Measurements from ENCODE around the gene BAIAP2L2. TPM values are rescaled to one million over a fixed set of nuclear protein-coding genes. Genes with fewer than 3 reads are reported as not detected.
A peak's percentile ranks its signal among the peaks of the same experiment; 100 is the strongest.

The BAIAP2L2 gene
- total RNA-seq, 1 experiment from 2014 or later = 2.3 TPM

- Histone ChIP-seq H3K23ac (ENCODE audit: insufficient read length, low read depth, low read length) (no peak overlapping the region), H3K27ac (ENCODE audit: insufficient read length, low read depth, low read length) (no peak overlapping the region), H3T11ph (ENCODE audit: low read length) (no peak overlapping the region), H4K5ac (ENCODE audit: insufficient read length, low read depth, low read length) (no peak overlapping the region), H3K56ac (ENCODE audit: insufficient read length, low read depth, low read length) (no peak overlapping the region), H3K9ac (ENCODE audit: extremely low read depth, insufficient read length, low read length) (no peak overlapping the region), H3K23me2 (ENCODE audit: insufficient read length, low read depth, low read length, poor library complexity, severe bottlenecking) (no peaks in the 10 kb centered on the region), H3K79me1 (ENCODE audit: insufficient read depth, low read depth, low read length, poor library complexity, severe bottlenecking) (no peaks in the 10 kb centered on the region), H4K20me1 (ENCODE audit: control insufficient read depth, insufficient read depth, insufficient read length) (no peaks in the 10 kb centered on the region), H2BK12ac (ENCODE audit: insufficient read length, low read depth, low read length) (no peak overlapping the region), H4K91ac (ENCODE audit: insufficient read length, low read depth, low read length) (no peak overlapping the region), H2BK120ac (ENCODE audit: low read depth, low read length, poor library complexity, severe bottlenecking) (no peak overlapping the region), H3K4ac (ENCODE audit: low read depth, low read length) (no peak overlapping the region), H3K27me3 (ENCODE audit: insufficient read depth, low read length) (no peaks in the 10 kb centered on the region), H2AFZ (ENCODE audit: low read length) (no peak overlapping the region), H3K4me1 (ENCODE audit: insufficient read depth, low read length) (no peaks in the 10 kb centered on the region), H2BK15ac (ENCODE audit: low read depth, low read length) (no peak overlapping the region), H3K18ac (ENCODE audit: insufficient read length, low read depth, low read length) (no peak overlapping the region), H2BK5ac (ENCODE audit: insufficient read length, low read length) (no peak overlapping the region), H2BK20ac (ENCODE audit: low read depth, low read length, poor library complexity, severe bottlenecking) (no peak overlapping the region), H3K14ac (ENCODE audit: insufficient read depth, low read length) (no peak overlapping the region; the same call in 1 of the 2 replicates), H4K8ac (replicated peaks; ENCODE audit: insufficient read length, low read depth, low read length) (no peak overlapping the region), H3K9me3 (ENCODE audit: control insufficient read depth, low read depth, low read length) (no peaks in the 10 kb centered on the region), H3K4me2 (ENCODE audit: insufficient read depth, insufficient read length, low read length) (no peak overlapping the region), H2AK5ac (ENCODE audit: insufficient read length, low read length) (no peak overlapping the region), H3K79me2 (ENCODE audit: insufficient read depth, low read length) (no peaks in the 10 kb centered on the region)
- no peaks in the 10 kb centered on the region for H3K27me3 Mint-ChIP-seq (ENCODE audit: low read depth)
- peak overlapping the region in 1 of 3 experiments; percentile 86; a peak in 1 of 7 replicates for H3K27ac Mint-ChIP-seq
- no peak overlapping the region for H3K4me3 Mint-ChIP-seq
- no CpG with 5 or more reads among the region's 11 CpGs for WGBS (ENCODE audit: extremely low coverage, insufficient read length, low lambda C conversion rate)
- peaks cover 0 to 4% (median 0%) of the 10 kb centered on the region in 3 experiments; a peak in 2 of 7 replicates for H3K36me3 Mint-ChIP-seq (ENCODE audit: insufficient read depth in 1 of 3, low read depth in 3 of 3)
- H3K9me3 Mint-ChIP-seq = no peaks in the 10 kb centered on the region
- H3K4me1 Mint-ChIP-seq = peaks cover 4 to 7% of the 10 kb centered on the region in 2 experiments
- TF ChIP-seq, protein P1, sequence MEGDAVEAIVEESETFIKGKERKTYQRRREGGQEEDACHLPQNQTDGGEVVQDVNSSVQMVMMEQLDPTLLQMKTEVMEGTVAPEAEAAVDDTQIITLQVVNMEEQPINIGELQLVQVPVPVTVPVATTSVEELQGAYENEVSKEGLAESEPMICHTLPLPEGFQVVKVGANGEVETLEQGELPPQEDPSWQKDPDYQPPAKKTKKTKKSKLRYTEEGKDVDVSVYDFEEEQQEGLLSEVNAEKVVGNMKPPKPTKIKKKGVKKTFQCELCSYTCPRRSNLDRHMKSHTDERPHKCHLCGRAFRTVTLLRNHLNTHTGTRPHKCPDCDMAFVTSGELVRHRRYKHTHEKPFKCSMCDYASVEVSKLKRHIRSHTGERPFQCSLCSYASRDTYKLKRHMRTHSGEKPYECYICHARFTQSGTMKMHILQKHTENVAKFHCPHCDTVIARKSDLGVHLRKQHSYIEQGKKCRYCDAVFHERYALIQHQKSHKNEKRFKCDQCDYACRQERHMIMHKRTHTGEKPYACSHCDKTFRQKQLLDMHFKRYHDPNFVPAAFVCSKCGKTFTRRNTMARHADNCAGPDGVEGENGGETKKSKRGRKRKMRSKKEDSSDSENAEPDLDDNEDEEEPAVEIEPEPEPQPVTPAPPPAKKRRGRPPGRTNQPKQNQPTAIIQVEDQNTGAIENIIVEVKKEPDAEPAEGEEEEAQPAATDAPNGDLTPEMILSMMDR (conservative IDR thresholded peaks at IDR 0.05) = no peak
- DNase-seq = no peak
These were observed 15.3 kb upstream of the BAIAP2L2 start for GRCh38 chr22:38125751-38126201.

Data from H9 (cell line).